SU-DHL-6 (cell line): ENCODE results near the gene PRDM11.

Experiments
- H2AFZ ChIP-seq: fragments of 200-600 bp; sonication (generic); 2 replicates; pipeline ENCODE4 v1.6.1; 2014; ENCODE audit warnings: low read depth, mild to moderate bottlenecking, moderate library complexity, mixed read lengths, antibody characterized with exemption, low read length; ENCODE audit not compliant: severe bottlenecking
- H3F3A ChIP-seq: fragments of 200-600 bp; shearing (Covaris generic); 2 replicates; pipeline ENCODE4 v1.6.0; 2016; ENCODE audit warnings: antibody characterized with exemption, mild to moderate bottlenecking; ENCODE audit not compliant: insufficient read depth
- H3K27ac ChIP-seq: fragments of 200-600 bp; sonication (generic); 2 replicates; pipeline ENCODE4 v1.5.1; 2016; ENCODE audit warnings: low read depth, mild to moderate bottlenecking, low read length, moderate library complexity, mixed read lengths
- H3K27me3 ChIP-seq: fragments of 200-600 bp; sonication (generic), shearing (Covaris generic); 2 replicates; pipeline ENCODE4 v1.6.0; 2014; ENCODE audit warnings: mild to moderate bottlenecking, low read length
- H3K36me3 ChIP-seq: fragments of 200-600 bp; sonication (generic); 2 replicates; pipeline ENCODE4 v1.6.1; 2014; ENCODE audit warnings: mild to moderate bottlenecking, low read length, mixed read lengths
- H3K4me2 ChIP-seq: fragments of 300-600, 200-600 bp; shearing (Covaris generic), sonication (generic); 2 replicates; pipeline ENCODE4 v1.6.0; 2014; ENCODE audit warnings: low read length, low read depth, mild to moderate bottlenecking; ENCODE audit not compliant: poor library complexity, severe bottlenecking
- H3K4me3 ChIP-seq: fragments of 200-600 bp; sonication (generic); 2 replicates; pipeline ENCODE4 v1.5.1; 2014; ENCODE audit warnings: antibody characterized with exemption, low read length, mild to moderate bottlenecking, mixed read lengths; ENCODE audit not compliant: insufficient read depth, poor library complexity, severe bottlenecking
- H3K79me2 ChIP-seq: fragments of 200-600 bp; sonication (generic); 2 replicates; pipeline ENCODE4 v1.6.1; 2014; ENCODE audit warnings: mild to moderate bottlenecking, low read length, moderate library complexity; ENCODE audit not compliant: insufficient read depth
- H3K9ac ChIP-seq: fragments of 200-600 bp; sonication (generic); 2 replicates; pipeline ENCODE4 v1.7.0; 2014; ENCODE audit warnings: mild to moderate bottlenecking, low read length
- H3K9me2 ChIP-seq: fragments of 200-600 bp; sonication (generic); replicated peaks from 2 replicates; pipeline ENCODE4 v1.6.1; 2014; ENCODE audit warnings: low read length; ENCODE audit not compliant: insufficient read depth
- H3K9me3 ChIP-seq: fragments of 200-600 bp; sonication (generic); 2 replicates; pipeline ENCODE4 v1.6.1; 2014; ENCODE audit warnings: low read length, mixed read lengths; ENCODE audit not compliant: insufficient read depth
- H4K20me1 ChIP-seq: fragments of 200-600 bp; sonication (generic); 2 replicates; pipeline ENCODE4 v1.6.1; 2014; ENCODE audit warnings: low read depth, mild to moderate bottlenecking, antibody characterized with exemption, low read length, moderate library complexity, mixed read lengths
- CTCF ChIP-seq: fragments of 200-600 bp; sonication (generic); IDR thresholded peaks from one replicate; pipeline ENCODE4 v1.5.1; 2017; ENCODE audit warnings: antibody characterized with exemption, mild to moderate bottlenecking, low read length, moderate library complexity; ENCODE audit not compliant: insufficient read depth, poor library complexity, severe bottlenecking
- EZH2phosphoT487 ChIP-seq: fragments of 200-600 bp; sonication (generic), shearing (Covaris generic); conservative IDR thresholded peaks from 2 replicates; pipeline ENCODE4 v1.6.1; 2018; ENCODE audit warnings: mild to moderate bottlenecking, antibody characterized with exemption, low read length, moderate library complexity, mixed read lengths

Gene PRDM11

GRCh38 chr11:45158210-45158731 is 11.8 kb downstream of the PRDM11 start:
- TF ChIP-seq CTCF (no peak), EZH2phosphoT487 (no peak)
- Histone ChIP-seq H3K4me3 (no peak overlapping the region), H3K79me2 (no peaks in the 10 kb centered on the region), H3K27ac (no peak overlapping the region), H3K4me2 (no peak overlapping the region), H4K20me1 (no peaks in the 10 kb centered on the region; the same call in 1 of the 2 replicates), H3F3A (no peaks in the 10 kb centered on the region), H3K9me2 (no peaks in the 10 kb centered on the region), H2AFZ (no peak overlapping the region), H3K27me3 (no peaks in the 10 kb centered on the region), H3K9me3 (no peaks in the 10 kb centered on the region), H3K36me3 (no peaks in the 10 kb centered on the region), H3K9ac (no peak overlapping the region)

- H3K4me2 ChIP-seq: no peak overlapping the region
- no peaks in the 10 kb centered on the region; the same call in 1 of the 2 replicates for H4K20me1 ChIP-seq
- H3F3A ChIP-seq: no peaks in the 10 kb centered on the region
- H2AFZ ChIP-seq: no peak overlapping the region
- no peak overlapping the region for H3K4me3 ChIP-seq
- no peaks in the 10 kb centered on the region for H3K27me3 ChIP-seq
- no peaks in the 10 kb centered on the region for H3K79me2 ChIP-seq
- no peaks in the 10 kb centered on the region for H3K9me3 ChIP-seq
- no peak for TF ChIP-seq CTCF
- no peak for TF ChIP-seq EZH2phosphoT487
- H3K36me3 ChIP-seq: no peaks in the 10 kb centered on the region
- no peaks in the 10 kb centered on the region for H3K9me2 ChIP-seq
- no peak overlapping the region for H3K27ac ChIP-seq
- H3K9ac ChIP-seq: no peak overlapping the region
Observed at GRCh38 chr11:45158891-45159605, 12.6 kb downstream of the PRDM11 start.

- Histone ChIP-seq H3K4me3 (no peak overlapping the region), H3K9ac (no peak overlapping the region), H3K36me3 (no peaks in the 10 kb centered on the region), H3K27me3 (no peaks in the 10 kb centered on the region), H2AFZ (no peak overlapping the region), H3K9me2 (no peaks in the 10 kb centered on the region), H3F3A (no peaks in the 10 kb centered on the region), H3K9me3 (no peaks in the 10 kb centered on the region), H4K20me1 (no peaks in the 10 kb centered on the region; the same call in 1 of the 2 replicates), H3K27ac (no peak overlapping the region), H3K79me2 (no peaks in the 10 kb centered on the region), H3K4me2 (no peak overlapping the region)
- no peak for TF ChIP-seq EZH2phosphoT487
- no peak for TF ChIP-seq CTCF
Observed at GRCh38 chr11:45159781-45160365, 13.4 kb downstream of the PRDM11 start.
